NCI-H2196 treated with DMSO at 0.1 percent for 48 hours (cell line): ENCODE measurements around the gene GRAMD1B.
"Not testable (repeated sequence)": the region's sequence is repeated elsewhere in the genome, so short reads cannot be mapped to it uniquely, and the experiment has no call there.

ENCODE experiments used
- DNase-seq: peaks from one replicate; lab custom pipeline; 2025; ENCODE audit not compliant: unreplicated experiment; lab: John Stamatoyannopoulos, UW

Gene GRAMD1B

GRCh38 chr11:123505546-123506299, 75.7 kb downstream of the GRAMD1B start:
- no peak for DNase-seq

GRCh38 chr11:123507043-123507442, 77.0 kb downstream of the GRAMD1B start:
- DNase-seq = no peak

GRCh38 chr11:123509737-123510578, 79.9 kb downstream of the GRAMD1B start:
- peak; percentile 59 for DNase-seq

GRCh38 chr11:123510579-123510905, 80.5 kb downstream of the GRAMD1B start:
- DNase-seq = no peak

- peak; percentile 97 for DNase-seq
Observed at GRCh38 chr11:123511037-123511870, 81.2 kb downstream of the GRAMD1B start.

- not testable (repeated sequence) for DNase-seq
Observed at GRCh38 chr11:123513309-123513708, 83.2 kb downstream of the GRAMD1B start.

GRCh38 chr11:123516238-123516637, 86.2 kb downstream of the GRAMD1B start:
- no peak for DNase-seq

GRCh38 chr11:123517559-123518364, 87.7 kb downstream of the GRAMD1B start:
- no peak for DNase-seq

- DNase-seq = no peak
Observed at GRCh38 chr11:123518496-123519054, 88.5 kb downstream of the GRAMD1B start.

- DNase-seq = no peak
Observed at GRCh38 chr11:123519055-123519796, 89.2 kb downstream of the GRAMD1B start.

GRCh38 chr11:123519797-123520193, 89.7 kb downstream of the GRAMD1B start:
- no peak for DNase-seq

- DNase-seq = not testable (repeated sequence)
Observed at GRCh38 chr11:123520476-123520875, 90.4 kb downstream of the GRAMD1B start.

- DNase-seq = no peak
Observed at GRCh38 chr11:123521001-123521400, 90.9 kb downstream of the GRAMD1B start.

- DNase-seq = no peak
Observed at GRCh38 chr11:123521930-123522329, 91.9 kb downstream of the GRAMD1B start.

- no peak for DNase-seq
Observed at GRCh38 chr11:123523539-123523938, 93.5 kb downstream of the GRAMD1B start.

- DNase-seq = no peak
Observed at GRCh38 chr11:123525097-123525496, 95.0 kb downstream of the GRAMD1B start.

- no peak for DNase-seq
Observed at GRCh38 chr11:123525511-123525918, 95.4 kb downstream of the GRAMD1B start.

- DNase-seq = no peak
Observed at GRCh38 chr11:123526027-123526805, 96.1 kb downstream of the GRAMD1B start.

- DNase-seq = no peak
Observed at GRCh38 chr11:123526918-123527317, 96.8 kb downstream of the GRAMD1B start.
